ENCODE results near the gene UIMC1.

DNA sequence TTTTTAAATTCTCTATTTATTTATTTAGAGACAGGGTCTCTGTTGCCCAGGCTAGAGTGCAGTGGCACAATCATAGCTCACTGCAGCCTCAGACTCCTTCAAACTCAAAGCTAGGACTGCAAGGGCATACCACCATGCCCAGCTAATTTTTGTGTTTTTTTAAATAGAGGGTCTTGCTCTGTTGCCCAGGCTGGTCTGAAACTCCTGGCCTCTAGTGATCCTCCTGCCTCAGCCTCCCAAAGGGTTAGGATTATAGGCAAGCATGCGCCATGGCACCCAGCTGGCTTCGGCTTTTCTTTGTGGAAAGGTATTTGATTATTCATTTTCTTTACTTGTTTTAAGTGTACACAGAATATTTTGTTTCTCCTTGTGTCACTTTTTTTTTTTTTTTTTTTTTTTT lies 21.1 kb upstream of the UIMC1 start:
- no peak for TF ChIP-seq EZH2 (IDR thresholded peaks at IDR 0.05; ENCODE audit: low read length)
- TF ChIP-seq, protein P1, sequence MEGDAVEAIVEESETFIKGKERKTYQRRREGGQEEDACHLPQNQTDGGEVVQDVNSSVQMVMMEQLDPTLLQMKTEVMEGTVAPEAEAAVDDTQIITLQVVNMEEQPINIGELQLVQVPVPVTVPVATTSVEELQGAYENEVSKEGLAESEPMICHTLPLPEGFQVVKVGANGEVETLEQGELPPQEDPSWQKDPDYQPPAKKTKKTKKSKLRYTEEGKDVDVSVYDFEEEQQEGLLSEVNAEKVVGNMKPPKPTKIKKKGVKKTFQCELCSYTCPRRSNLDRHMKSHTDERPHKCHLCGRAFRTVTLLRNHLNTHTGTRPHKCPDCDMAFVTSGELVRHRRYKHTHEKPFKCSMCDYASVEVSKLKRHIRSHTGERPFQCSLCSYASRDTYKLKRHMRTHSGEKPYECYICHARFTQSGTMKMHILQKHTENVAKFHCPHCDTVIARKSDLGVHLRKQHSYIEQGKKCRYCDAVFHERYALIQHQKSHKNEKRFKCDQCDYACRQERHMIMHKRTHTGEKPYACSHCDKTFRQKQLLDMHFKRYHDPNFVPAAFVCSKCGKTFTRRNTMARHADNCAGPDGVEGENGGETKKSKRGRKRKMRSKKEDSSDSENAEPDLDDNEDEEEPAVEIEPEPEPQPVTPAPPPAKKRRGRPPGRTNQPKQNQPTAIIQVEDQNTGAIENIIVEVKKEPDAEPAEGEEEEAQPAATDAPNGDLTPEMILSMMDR (optimal IDR thresholded peaks at IDR 0.05 in 1 of 3, IDR thresholded peaks at IDR 0.05 in 1 of 3, conservative IDR thresholded peaks at IDR 0.05 in 1 of 3; ENCODE audit: extremely low read depth in 1 of 3, insufficient read depth in 2 of 3, low read length in 3 of 3), result no peak
